Measurements from ENCODE around the gene ABCA9. TPM values are rescaled to one million over a fixed set of nuclear protein-coding genes. Genes with fewer than 3 reads are reported as not detected.

Gene ABCA9
- total RNA-seq, 2 donors from 2014 or later: 8.8 to 30.7 TPM

DNA sequence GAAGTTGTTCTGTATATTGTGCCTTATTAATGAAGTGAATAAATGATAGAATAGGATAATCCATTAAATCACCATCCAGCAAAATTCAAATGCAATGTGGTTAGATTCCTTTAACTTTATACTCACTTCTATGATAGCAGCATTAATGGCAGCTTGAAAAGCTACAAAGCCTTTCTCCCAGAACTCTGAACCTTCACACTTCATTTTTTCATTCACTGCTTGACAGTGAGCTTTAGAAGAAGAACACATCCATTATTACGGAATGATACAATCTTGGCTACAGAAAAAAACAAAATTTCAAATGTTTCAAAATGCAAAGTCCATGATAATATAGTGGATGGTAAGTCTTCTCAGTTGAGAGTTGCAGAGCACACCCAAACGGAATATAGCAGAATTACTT lies 16.4 kb downstream of the ABCA9 start:
- Histone ChIP-seq H3K36me3 (replicated peaks in 1 of 2; ENCODE audit: insufficient read depth in 1 of 2, low read depth in 2 of 2) (no peaks in the 10 kb centered on the region), H3K27ac (no peak overlapping the region), H3K4me1 (peaks cover 19% of the 10 kb centered on the region), H3K4me3 (no peak overlapping the region), H3K9me3 (no peaks in the 10 kb centered on the region), H3K27me3 (no peaks in the 10 kb centered on the region)
- 91 to 96% methylated on average over 2 of the region's 2 CpGs for WGBS, 2 donors
- intact Hi-C loops (cut with DNase I): no loop called here
- TF ChIP-seq POLR2A (IDR thresholded peaks at IDR 0.05) (no peak), CTCF (IDR thresholded peaks at IDR 0.05) (no peak)
- ATAC-seq (no peak), DNase-seq (no peak)

GRCh38 chr17:69043098-69043734 lies 17.5 kb downstream of the ABCA9 start:
- Histone ChIP-seq H3K9me3 (no peaks in the 10 kb centered on the region), H3K4me1 (peaks cover 7% of the 10 kb centered on the region), H3K36me3 (replicated peaks in 1 of 2; ENCODE audit: insufficient read depth in 1 of 2, low read depth in 2 of 2) (no peaks in the 10 kb centered on the region), H3K4me3 (no peak overlapping the region), H3K27me3 (no peaks in the 10 kb centered on the region), H3K27ac (no peak overlapping the region)
- no peak for TF ChIP-seq CTCF (IDR thresholded peaks at IDR 0.05)
- TF ChIP-seq POLR2A (IDR thresholded peaks at IDR 0.05): no peak
- intact Hi-C loops (cut with DNase I): no loop called here
- ATAC-seq: no peak
- DNase-seq: no peak
- WGBS, 2 donors: 84 to 90% methylated on average over 6 of the region's 6 CpGs

- H3K4me1 ChIP-seq: no peaks in the 10 kb centered on the region
- no peak overlapping the region for H3K4me3 ChIP-seq
- intact Hi-C loops (cut with DNase I): no loop called here
- ATAC-seq: no peak
- TF ChIP-seq CTCF (IDR thresholded peaks at IDR 0.05) (no peak), POLR2A (IDR thresholded peaks at IDR 0.05) (no peak)
- 77 to 78% methylated on average over 5 of the region's 5 CpGs for WGBS, 2 donors
- no peaks in the 10 kb centered on the region for H3K36me3 ChIP-seq (replicated peaks in 1 of 2; ENCODE audit: insufficient read depth in 1 of 2, low read depth in 2 of 2)
- H3K27me3 ChIP-seq: no peaks in the 10 kb centered on the region
- DNase-seq: no peak
- H3K27ac ChIP-seq: no peak overlapping the region
- H3K9me3 ChIP-seq: no peaks in the 10 kb centered on the region
These were observed 18.4 kb downstream of the ABCA9 start for GRCh38 chr17:69042308-69042707.

- no peak for ATAC-seq
- intact Hi-C loops (cut with DNase I): no loop called here
These were observed 28.9 kb downstream of the ABCA9 start for GRCh38 chr17:69031839-69032238.

GRCh38 chr17:69030169-69030568 lies 30.6 kb downstream of the ABCA9 start:
- Histone ChIP-seq H3K27me3 (no peaks in the 10 kb centered on the region), H3K4me3 (no peak overlapping the region), H3K27ac (no peak overlapping the region), H3K36me3 (replicated peaks in 1 of 2; ENCODE audit: insufficient read depth in 1 of 2, low read depth in 2 of 2) (no peaks in the 10 kb centered on the region), H3K9me3 (no peaks in the 10 kb centered on the region), H3K4me1 (no peaks in the 10 kb centered on the region)
- intact Hi-C loops (cut with DNase I): no loop called here
- no peak for TF ChIP-seq CTCF (IDR thresholded peaks at IDR 0.05)
- no peak for TF ChIP-seq POLR2A (IDR thresholded peaks at IDR 0.05)
- no peak for DNase-seq
- ATAC-seq: no peak
- WGBS, 2 donors: 90 to 100% methylated on average over 1 of the region's 1 CpG

More at GRCh38 chr17:69031839-69032238, 28.9 kb downstream of the ABCA9 start:
- 73 to 77% methylated on average over 3 of the region's 3 CpGs for WGBS, 2 donors
- no peaks in the 10 kb centered on the region for H3K36me3 ChIP-seq (replicated peaks in 1 of 2; ENCODE audit: insufficient read depth in 1 of 2, low read depth in 2 of 2)
- H3K9me3 ChIP-seq: no peaks in the 10 kb centered on the region
- H3K27me3 ChIP-seq: no peaks in the 10 kb centered on the region
- TF ChIP-seq POLR2A (IDR thresholded peaks at IDR 0.05): no peak
- DNase-seq: no peak
- no peaks in the 10 kb centered on the region for H3K4me1 ChIP-seq
- H3K27ac ChIP-seq: no peak overlapping the region
- no peak overlapping the region for H3K4me3 ChIP-seq

All from body of pancreas (tissue), 4 donors.